Ramos (cell line): ENCODE results near the gene ADRB2.

Source experiments
- in situ Hi-C: fragments of 300-500 bp; cut with MboI; formaldehyde crosslinking; loops from one replicate; pipeline ENCODE4 v1.14.3; 2022; ENCODE audit warnings: low sequenced_read_pairs; ENCODE audit not compliant: unreplicated experiment

The ADRB2 gene

DNA sequence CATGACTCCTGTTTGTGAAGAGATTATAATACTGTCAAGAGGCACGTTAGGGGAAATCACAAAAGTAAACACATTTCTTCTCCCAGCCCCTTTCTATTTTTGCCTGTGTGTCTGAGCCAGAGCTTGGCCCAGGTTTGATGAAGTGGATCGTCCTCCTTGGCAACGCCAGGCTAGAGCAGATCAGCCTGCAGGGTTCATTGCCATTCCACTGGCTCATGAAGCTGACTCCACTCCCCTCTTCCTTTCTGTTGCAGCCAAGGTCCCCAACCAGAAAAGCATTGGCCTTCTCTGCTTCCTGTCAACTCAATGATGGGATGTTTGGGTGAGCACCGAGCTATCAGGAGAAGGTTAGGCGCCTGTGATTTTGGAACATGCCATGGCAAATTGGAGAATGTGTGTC lies 3.3 kb downstream of the ADRB2 start:
- in situ Hi-C loops = no loop called here

DNA sequence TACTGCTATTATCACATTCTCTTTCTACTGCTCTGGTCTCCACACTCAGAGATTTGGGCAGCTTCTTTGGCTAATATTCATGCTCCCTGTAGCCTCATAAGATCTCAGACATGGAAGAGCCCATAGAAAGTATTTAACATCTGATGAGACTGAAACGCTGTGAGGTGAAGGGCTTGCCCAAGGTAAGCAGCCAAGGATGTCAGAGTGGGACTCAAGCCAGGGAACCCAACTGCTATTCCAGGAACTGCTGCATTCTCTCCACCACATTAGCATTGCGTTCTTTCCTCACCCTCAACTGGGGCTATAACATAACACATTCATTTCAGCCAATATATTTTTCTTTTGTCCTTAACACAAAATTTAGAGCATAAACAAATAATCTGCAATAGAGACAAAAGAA lies 3.8 kb downstream of the ADRB2 start:
- in situ Hi-C loops = no loop called here

DNA sequence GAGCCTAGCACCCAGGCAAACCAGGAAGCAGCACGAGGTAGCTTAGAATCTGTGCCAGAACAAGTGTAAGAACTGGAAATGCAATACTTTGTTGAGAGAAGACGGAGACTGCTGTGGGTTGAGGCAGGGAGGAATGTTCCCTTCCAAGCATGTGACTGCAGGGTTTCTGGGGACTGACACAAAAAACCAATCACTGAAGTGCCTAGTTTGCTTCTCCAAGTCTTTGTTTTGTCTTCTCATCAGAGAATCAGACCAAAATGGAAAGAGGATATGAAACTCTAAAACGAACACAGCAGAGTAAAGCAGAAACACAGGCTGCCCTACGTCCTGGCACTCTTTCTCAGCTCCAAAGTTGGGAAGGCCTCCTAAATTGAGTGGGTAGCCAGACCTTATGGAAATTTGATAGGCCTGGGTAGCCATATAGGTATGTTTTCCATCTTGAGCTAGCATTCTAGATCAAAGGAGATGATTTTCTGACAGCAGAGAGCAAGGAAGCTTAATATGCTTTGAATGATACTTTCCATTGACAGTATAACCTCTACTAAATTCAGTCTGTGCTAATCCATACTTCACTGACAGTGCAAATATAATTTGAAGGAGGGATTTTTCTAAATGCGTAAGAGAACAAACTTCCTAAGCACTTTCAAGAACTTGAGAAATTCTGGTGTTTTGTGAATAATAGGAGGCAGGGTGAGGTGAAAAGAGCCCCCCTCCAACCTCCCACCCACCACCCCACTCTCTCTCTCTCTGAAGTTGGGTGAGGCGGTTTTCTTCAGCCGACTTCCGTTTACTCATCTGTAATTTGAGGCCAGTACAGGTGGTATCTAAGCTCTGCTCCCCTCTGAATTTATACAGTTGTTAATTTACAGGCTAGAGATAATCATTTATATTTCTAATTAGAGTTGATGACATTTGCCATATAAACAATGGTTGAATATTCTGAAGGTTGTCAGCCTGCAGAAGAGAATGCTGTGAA lies 5.5 kb downstream of the ADRB2 start:
- in situ Hi-C loops = no loop called here

DNA sequence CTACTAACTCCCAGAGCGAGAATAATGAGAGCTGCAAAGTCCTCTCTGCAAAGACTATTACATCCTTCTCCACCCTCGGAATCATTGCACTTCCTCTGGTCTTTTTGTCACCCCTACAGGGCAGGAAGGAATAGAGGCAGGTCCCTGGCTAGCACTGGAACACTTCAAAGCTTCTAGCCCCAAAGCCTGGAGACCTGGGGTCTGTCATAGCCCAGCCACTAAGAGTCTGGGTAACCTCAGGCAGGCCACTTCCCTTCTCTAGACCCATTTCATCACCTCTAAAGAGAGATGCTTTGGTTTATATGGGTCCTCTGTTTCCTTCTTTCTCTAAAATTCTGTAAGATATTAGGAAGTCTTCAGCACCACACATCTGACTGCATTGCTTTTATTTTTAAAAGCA lies 6.7 kb downstream of the ADRB2 start:
- in situ Hi-C loops = no loop called here

DNA sequence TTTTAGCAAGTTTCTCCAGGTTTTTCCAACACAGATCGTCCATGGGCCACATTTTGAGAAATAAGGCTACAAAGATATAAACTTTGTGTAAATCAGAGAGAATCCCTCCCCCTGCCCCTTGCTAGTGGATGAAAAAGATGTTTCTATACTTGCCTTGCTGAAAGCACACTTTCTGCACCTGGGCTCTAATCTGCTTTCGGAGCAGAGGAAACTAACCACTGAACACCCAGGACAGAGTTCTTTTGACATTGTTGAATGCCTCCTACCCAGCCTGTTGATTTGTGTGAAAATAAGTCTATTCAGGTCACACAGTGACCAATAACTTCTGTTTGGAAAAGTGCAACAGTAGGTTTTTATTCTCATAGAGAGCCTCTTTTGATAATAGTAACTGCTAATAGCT lies 7.5 kb downstream of the ADRB2 start:
- in situ Hi-C loops = no loop called here

DNA sequence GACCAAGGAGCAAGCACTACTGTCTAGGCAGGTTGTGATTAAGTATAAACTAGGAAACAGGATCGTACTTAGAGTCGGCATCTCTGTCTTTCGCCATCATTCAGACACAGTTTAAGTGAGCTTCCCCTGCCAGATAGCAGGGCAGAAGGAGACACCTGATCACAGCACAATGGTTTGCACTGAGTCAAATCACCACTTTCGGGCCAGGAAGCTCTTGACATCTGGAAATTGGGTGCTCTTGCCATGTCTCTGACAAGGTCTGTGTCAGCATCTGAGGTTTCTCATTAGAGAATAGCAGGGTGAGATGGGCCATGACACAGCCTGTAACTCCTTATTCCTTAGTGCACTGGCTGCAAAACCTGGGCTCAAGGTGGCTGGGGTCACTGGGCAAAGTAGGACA lies 8.3 kb downstream of the ADRB2 start:
- in situ Hi-C loops = no loop called here

DNA sequence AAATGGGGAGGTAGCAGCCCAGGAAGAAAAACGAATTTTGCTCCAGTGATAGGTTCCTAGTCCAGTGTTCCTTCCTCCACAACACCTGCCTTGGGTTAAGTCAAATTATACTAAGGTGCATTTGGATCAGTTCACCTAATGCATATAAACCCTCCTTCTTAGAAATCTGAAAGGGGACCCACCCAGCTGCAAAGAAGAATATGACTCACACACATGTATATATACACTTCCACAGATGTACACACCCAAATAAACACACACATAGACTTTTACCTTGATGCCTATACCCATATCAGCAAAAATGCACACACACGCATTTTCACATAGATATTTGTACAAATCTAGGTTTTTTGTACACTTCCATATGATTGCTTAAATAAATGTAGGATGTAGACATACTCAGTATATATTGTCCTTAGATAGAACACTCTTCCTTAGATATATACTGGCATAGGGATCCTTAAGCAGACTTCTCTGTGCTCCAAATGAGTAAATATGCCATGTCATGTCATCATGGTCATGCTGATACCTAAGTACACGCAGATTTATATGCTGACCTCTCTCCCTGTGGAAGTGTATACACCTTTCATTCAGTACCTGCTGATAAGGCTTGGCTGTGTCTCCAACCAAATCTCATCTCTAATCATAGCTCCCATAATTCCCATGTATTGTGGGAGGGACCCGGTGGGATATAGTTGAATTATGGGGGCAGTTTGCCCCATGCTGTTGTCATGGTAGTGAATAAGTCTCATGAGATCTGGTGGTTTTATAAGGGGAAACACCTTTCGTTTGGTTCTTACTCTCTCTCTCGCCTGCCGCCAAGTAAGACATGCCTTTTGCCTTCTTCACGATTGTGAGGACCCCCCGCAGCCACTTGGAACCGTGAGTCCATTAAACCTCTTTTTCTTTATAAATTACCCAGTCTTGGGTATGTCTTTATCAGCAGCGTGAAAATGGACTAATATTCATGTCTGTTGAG lies 10.2 kb downstream of the ADRB2 start:
- in situ Hi-C loops = no loop called here

DNA sequence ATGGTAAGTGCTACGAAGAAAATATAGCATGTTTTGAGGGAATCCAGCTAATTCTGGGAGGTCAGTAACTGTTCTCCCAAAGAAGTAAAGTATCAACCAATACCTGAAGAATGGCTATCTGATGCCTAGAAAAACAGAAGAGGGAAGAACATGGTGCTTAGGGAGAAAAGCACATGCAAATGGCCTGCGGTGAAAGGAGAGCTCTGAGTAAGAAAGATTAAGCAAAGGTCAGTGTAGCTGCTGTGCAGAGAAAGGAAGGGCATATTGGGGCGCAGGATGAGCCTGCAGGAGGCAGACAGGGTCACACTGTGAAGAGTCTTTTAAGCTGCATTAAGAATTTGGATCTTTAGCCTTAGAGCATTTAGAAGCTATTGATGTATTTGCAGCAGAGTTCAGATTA lies 11.0 kb downstream of the ADRB2 start:
- in situ Hi-C loops = no loop called here

DNA sequence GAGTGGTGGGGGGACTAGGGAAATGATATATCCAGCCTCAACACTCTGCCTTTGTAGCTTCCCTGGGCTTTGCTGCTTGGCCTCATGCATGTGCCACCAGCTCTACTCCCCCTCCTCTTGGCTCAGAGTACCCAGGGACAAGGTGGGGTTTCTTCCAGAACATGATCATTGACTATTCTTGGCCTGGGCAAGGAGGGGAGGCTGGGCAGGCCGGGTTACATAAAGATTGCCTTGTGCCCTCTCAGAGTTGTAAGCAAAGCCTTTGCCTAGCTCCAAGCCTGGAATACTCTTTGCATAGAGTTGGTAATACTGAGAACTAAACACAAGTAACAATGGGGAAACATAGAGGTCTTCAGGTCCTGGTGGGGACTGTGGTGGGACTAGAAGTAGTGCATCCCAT lies 11.9 kb downstream of the ADRB2 start:
- in situ Hi-C loops = no loop called here

DNA sequence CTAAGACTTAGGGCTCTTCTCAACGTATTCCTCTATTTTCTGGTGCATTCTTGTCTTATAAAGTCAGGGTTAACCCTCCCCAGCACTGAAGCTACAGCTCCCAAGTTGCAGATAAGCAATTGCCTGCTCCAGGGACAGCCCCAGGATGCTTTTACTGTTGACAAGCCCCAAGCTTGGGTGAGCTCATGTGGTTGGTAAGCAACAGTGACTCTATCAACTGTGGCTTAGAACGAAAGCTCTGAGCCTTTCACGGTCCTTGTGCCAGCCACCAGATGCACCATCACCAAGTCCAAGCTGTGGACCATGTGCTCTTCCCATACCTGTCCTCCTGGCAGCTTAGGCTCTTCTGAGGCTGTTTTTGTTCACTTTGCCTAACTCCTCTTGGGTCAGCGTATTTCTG lies 13.5 kb downstream of the ADRB2 start:
- in situ Hi-C loops = no loop called here

DNA sequence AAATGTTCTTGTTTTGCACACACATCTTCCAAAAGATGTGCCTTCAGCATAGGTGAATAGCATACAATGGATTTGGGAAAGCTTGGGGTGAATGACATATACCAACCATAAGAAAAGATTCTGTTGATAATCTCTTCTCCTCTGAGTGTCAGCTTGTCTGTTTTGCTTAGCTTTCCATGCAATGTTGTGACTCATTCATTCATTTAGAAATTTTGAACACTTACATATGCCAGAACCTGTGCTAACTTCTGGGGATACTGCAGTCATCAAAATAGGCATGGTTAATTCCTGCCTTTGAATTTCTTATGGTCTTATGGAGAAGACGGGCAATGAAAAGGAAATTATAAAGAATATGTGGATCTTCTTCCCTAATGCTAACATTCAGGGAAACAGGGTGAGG lies 14.1 kb downstream of the ADRB2 start:
- in situ Hi-C loops = no loop called here

DNA sequence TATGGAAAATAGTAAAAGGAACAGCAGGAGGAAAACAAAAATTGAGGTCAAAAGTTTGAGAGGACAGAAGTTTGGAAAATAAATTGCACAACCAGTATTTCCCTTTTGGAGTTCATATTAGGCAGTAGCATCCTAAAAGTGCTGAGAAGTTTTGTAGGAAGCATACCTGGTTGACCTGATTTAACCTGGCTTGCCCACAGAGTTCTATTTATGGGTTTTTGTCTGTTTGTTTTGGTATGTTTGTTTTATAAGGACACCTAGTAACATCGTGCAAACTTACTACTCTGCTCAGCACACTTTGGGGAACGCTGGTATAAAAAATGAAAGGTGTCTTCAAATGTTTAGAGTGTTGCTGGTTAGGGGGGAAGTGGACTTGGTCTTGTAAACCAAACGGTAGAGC lies 15.1 kb downstream of the ADRB2 start:
- in situ Hi-C loops = no loop called here

DNA sequence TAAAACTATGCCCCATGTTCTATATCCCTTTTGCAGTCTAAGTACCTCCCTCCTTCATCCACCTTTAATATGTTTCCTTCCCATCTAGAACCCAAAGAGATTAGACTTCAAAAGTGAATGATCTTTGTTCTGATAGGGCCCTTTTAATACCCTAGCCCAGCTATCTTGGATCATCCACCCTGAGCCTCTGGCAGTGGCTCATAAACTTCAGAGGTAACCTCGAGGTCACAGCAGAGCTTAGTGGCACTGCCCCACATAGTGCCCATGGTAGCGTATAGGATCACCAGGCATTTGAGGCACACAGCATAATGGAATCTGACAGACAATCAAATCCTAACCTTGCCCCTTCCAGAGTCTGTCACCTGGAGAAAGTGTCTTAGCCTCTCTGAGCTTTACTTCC lies 15.8 kb downstream of the ADRB2 start:
- in situ Hi-C loops = no loop called here

DNA sequence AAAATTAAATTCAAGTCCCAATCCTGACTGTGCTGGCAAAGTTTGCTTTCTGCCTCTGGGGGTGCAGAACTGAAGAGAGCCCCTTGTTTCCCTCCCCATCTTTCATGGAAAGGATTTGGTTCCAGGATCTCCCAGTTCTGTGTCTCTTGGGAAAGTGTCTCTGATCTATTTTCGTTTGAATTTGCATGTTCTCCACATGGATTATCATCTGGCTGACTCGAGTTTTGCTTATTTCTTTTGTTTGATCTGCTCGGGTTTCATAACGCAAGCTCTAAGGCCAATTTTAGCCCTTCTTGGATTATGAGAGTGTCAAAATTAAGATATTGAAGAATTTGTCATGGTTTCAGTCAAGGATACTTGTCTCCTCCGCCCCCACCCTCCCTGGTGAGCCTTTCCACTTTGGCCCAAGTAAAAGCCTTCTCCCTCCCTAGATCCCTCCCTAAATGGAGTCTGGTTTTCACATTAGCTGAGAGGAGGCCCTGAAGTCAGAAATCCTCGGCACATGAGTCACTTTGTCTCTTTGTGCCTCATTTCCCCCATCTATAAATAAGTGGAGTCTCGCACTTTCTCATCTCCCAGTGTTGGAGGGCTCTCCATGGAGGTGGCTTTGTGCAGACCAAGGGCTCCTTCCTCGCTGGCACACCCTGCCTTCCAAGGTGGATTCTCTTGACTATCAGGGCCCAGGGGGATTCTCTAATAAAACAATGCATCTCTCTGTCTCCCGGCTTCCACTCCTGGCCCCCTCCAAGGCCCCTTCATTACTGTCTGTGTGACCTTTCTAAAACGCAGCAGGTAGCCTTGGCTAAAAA lies 17.3 kb downstream of the ADRB2 start:
- in situ Hi-C loops = no loop called here

DNA sequence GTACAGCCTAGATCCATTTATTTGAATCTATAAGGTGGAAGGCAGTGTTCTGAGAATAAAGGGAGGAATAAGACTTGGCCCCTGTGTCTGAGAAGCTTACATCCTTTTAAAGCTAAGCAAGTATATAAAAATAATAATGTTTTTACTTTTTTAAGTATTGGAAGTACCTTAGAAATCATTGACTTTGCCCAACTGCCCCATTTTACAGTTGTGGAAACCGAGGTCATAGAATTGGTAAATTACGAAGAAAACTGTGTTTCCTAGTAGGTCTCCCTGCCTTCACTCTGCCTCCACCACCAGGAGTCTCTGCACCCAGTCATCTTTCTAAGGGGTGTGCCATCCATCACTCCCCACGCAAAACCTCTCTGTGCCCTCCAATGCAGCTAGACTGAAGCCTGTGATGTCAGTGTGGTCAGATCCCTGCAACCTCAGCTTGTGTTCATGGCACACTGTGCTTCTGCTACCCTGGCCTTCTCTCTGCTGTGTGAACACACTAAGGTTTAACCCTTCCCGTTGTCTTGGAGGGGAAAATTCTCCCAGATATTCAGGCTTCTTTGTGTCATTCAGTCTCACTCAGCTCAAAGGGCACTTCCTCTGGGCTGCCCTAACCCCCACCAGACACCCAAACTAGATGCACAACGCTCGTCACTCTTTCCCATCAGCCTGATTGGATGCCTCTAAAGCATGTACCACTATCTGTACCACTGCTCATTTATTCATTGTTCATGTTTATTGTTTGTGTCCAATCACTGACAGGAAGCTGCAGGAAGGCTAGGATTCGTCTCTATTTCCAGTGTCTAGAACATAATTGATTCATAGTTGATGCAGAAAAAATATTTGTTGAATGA lies 18.2 kb downstream of the ADRB2 start:
- in situ Hi-C loops = no loop called here

DNA sequence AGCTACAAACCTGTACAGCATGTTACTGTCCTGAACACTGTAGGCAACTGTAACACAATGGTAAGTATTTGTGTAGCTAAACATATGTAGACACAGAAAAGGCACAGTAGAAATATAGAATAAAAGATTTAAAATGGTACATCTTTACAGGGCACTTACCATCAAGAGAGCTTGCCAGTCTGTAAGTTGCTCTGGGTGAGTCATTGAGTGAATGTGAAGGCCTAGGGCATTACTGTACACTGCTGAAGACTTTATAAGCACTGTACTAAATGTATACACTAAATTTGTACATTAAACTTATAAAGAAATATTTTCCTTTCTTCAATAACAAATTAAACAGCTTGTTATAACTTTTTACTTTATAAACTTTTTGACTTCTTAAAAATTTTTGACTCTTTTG lies 20.5 kb downstream of the ADRB2 start:
- in situ Hi-C loops = no loop called here

DNA sequence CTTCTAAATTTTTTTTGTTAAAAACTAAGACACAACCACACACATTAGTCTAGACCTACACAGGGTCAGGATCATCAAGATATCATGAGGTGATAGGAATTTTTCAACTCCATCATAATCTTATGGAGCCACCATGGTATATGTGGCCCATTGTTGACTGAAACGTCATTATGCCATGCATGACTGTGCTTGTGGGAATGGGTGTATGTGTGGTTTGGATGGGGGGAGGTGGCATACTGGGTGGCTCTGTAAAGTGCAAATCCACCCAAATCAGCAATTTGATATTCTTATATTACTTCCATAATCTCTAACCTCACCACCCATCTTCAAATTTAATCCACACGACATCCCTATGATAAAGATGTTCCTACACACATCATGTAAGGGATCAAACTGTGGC lies 21.0 kb downstream of the ADRB2 start:
- in situ Hi-C loops = no loop called here

DNA sequence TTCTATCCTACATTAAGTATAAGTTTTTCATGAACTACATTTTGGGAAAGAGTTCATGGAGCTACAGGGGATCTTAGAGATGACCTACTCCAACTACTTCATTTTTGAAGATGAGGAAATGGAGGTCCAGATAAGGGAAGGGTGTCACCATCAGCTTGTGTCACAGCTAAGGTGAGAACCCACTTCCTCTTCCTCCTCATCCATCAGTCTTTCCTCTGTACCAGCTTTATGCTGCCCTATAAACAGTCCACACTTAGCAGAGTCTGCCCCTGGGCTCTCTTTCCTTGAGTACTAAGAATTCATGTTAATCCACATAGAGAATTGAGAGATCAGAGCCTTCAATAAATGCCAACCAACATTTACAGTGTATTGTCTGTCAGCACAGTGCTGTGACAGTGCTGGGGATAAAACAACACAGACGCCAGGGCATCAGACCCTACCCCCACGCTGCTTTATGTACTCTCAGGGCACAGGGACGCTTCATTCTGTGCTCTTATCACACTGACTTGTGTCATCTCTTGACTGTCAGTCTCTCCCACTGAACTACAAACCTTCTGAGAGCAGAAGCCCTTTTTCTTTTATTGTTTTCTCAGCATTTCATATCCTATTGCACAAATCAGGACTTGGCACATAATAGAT lies 22.1 kb downstream of the ADRB2 start:
- in situ Hi-C loops = no loop called here

DNA sequence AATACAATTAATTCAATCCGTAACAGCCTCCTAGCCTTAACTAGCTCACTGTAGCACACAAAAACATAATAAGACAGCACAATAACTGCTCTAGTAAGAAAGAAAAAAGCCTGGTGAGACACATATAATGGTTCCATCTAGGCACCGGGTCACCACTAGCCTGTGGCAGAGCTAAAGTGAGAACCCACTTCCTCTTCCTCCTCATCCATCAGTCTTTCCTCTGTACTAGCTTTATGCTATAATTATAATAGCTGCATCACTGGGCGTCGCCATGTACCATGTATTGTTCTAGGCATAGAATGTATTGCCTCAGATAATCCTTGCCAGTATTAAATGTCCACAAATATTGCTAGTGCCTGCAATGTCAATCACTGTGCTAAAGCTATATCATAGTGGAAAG lies 23.1 kb downstream of the ADRB2 start:
- in situ Hi-C loops = no loop called here
